ENCODE measurements around the gene EXOC6B.

DNA sequence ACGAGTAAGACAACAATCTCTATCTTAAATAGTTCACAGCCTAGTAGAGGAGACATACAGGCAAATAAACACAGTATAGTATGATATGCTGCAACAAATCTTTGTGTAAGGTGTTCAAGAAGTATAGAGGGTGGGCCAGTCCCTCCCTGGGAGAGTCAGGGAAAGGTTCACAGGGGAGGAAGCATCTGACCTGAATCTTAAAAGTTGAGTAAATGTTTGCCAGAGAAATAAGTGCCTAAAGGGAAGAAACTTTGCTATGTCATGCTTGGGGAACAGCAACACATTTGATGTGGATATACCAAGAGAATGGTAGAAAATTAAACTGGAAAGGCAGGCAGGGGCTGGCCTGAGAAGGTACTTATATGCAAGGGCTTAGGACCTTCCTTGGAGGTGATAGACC is 552.4 kb downstream of the EXOC6B start:
- TF ChIP-seq ARNTL (CRISPR knock-in tag; IDR thresholded peaks at IDR 0.05; ENCODE audit: borderline replicate concordance, low read depth), result no peak
- TF ChIP-seq BACH2 (CRISPR knock-in tag; IDR thresholded peaks at IDR 0.05; ENCODE audit: borderline replicate concordance), result no peak
- TF ChIP-seq ZFP30 (CRISPR knock-in tag; IDR thresholded peaks at IDR 0.05), result no peak
- TF ChIP-seq ZFP3 (CRISPR knock-in tag; IDR thresholded peaks at IDR 0.05), result no peak
- TF ChIP-seq, protein P1, sequence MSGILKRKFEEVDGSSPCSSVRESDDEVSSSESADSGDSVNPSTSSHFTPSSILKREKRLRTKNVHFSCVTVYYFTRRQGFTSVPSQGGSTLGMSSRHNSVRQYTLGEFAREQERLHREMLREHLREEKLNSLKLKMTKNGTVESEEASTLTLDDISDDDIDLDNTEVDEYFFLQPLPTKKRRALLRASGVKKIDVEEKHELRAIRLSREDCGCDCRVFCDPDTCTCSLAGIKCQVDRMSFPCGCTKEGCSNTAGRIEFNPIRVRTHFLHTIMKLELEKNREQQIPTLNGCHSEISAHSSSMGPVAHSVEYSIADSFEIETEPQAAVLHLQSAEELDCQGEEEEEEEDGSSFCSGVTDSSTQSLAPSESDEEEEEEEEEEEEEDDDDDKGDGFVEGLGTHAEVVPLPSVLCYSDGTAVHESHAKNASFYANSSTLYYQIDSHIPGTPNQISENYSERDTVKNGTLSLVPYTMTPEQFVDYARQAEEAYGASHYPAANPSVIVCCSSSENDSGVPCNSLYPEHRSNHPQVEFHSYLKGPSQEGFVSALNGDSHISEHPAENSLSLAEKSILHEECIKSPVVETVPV (CRISPR knock-in tag; IDR thresholded peaks at IDR 0.05), result no peak
- TF ChIP-seq, protein P2, sequence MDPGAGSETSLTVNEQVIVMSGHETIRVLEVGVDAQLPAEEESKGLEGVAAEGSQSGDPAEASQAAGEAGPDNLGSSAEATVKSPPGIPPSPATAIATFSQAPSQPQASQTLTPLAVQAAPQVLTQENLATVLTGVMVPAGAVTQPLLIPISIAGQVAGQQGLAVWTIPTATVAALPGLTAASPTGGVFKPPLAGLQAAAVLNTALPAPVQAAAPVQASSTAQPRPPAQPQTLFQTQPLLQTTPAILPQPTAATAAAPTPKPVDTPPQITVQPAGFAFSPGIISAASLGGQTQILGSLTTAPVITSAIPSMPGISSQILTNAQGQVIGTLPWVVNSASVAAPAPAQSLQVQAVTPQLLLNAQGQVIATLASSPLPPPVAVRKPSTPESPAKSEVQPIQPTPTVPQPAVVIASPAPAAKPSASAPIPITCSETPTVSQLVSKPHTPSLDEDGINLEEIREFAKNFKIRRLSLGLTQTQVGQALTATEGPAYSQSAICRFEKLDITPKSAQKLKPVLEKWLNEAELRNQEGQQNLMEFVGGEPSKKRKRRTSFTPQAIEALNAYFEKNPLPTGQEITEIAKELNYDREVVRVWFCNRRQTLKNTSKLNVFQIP (CRISPR knock-in tag; IDR thresholded peaks at IDR 0.05; ENCODE audit: borderline replicate concordance, low read depth), result no peak
- no peak; the same call in 1 of the 2 replicates for TF ChIP-seq SNAI2 (CRISPR knock-in tag; IDR thresholded peaks at IDR 0.05)
- TF ChIP-seq, protein P3, sequence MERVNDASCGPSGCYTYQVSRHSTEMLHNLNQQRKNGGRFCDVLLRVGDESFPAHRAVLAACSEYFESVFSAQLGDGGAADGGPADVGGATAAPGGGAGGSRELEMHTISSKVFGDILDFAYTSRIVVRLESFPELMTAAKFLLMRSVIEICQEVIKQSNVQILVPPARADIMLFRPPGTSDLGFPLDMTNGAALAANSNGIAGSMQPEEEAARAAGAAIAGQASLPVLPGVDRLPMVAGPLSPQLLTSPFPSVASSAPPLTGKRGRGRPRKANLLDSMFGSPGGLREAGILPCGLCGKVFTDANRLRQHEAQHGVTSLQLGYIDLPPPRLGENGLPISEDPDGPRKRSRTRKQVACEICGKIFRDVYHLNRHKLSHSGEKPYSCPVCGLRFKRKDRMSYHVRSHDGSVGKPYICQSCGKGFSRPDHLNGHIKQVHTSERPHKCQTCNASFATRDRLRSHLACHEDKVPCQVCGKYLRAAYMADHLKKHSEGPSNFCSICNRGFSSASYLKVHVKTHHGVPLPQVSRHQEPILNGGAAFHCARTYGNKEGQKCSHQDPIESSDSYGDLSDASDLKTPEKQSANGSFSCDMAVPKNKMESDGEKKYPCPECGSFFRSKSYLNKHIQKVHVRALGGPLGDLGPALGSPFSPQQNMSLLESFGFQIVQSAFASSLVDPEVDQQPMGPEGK (CRISPR knock-in tag; IDR thresholded peaks at IDR 0.05; ENCODE audit: borderline replicate concordance), result no peak
- TF ChIP-seq CSDC2 (CRISPR knock-in tag; IDR thresholded peaks at IDR 0.05), result no peak; the same call in 1 of the 2 replicates

Measured in SK-N-SH treated with all-trans-retinoic acid at 6 μM for 48 hours (cell line).